Keratinocyte (primary cell): ENCODE results near the gene PLD5.

ENCODE experiments used
- CTCF ChIP-seq, 3 experiments: IDR thresholded peaks in 1 of 3; conservative IDR thresholded peaks in 1 of 3; optimal IDR thresholded peaks in 1 of 3; 2 replicates in 2 of 3; 3 replicates in 1 of 3; pipeline versions ENCODE3 to v1.5.1; 2011; ENCODE audit warnings: low read length in 3 of 3, mild to moderate bottlenecking in 3 of 3, moderate library complexity in 2 of 3, control low read depth in 1 of 3, inconsistent platforms in 1 of 3; ENCODE audit not compliant: insufficient read depth in 2 of 3; ENCODE audit errors: extremely low read depth in 1 of 3
- EZH2 ChIP-seq: IDR thresholded peaks from one replicate; pipeline ENCODE4 v1.6.1; 2012; ENCODE audit warnings: inconsistent platforms, mild to moderate bottlenecking, low read length, moderate library complexity

DNA sequence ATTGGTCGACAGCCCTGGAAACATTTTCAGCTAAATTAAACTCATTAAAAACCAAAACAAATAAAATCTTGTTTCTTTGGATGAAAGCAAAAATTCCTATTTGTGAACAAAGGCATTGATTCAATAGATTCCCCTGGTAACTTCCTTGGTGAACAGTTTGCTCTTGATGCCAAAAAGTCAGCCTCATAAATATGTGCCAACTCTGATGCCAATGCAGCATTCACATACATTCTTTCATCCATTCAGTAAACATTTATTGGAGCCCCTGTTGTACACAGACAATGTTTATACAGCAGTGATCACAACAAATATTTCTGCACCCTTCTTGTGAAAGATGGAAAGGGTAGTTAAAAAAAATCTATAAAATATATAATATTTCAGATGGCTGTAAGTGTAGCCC, 107.8 kb downstream of the PLD5 start:
- TF ChIP-seq CTCF (optimal IDR thresholded peaks at IDR 0.05 in 1 of 3, IDR thresholded peaks at IDR 0.05 in 1 of 3, conservative IDR thresholded peaks at IDR 0.05 in 1 of 3; ENCODE audit: extremely low read depth in 1 of 3, insufficient read depth in 2 of 3, low read length in 3 of 3) (no peak), EZH2 (no peak)
